ENCODE results near the gene RNASEH2A.

RNASEH2A gene

DNA sequence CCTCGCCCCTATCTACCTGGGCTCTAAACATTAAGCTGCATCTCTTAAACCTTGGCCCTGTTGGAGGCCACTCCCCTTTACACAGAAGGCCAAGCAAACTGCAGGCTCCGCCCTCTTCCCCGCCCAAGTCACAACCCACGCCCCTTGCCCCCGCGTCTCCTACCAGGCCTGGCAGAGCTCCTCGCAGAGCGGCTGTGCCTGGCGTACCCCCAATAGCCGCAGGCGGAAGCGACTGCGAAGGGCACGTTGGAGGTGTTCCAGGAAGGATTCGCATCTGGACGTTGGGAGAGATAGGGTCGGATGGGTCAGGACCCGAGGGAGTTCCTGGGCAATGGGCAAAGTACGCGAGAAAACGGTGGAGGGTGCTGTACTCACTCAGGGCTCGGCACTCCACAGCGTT, 22.1 kb downstream of the RNASEH2A start:
- no peaks in the 10 kb centered on the region for H3K9me3 ChIP-seq
- no peak overlapping the region for H3K4me3 ChIP-seq (ENCODE audit: low read depth in 1 of 2, low read length in 1 of 2)
- H3K4me1 ChIP-seq (ENCODE audit: control insufficient read depth in 1 of 2, insufficient read depth in 1 of 2, low read depth in 1 of 2, low read length in 1 of 2), result peaks cover 3 to 5% of the 10 kb centered on the region in 2 experiments
- no peaks in the 10 kb centered on the region for H3K36me3 ChIP-seq
- TF ChIP-seq, protein P1, sequence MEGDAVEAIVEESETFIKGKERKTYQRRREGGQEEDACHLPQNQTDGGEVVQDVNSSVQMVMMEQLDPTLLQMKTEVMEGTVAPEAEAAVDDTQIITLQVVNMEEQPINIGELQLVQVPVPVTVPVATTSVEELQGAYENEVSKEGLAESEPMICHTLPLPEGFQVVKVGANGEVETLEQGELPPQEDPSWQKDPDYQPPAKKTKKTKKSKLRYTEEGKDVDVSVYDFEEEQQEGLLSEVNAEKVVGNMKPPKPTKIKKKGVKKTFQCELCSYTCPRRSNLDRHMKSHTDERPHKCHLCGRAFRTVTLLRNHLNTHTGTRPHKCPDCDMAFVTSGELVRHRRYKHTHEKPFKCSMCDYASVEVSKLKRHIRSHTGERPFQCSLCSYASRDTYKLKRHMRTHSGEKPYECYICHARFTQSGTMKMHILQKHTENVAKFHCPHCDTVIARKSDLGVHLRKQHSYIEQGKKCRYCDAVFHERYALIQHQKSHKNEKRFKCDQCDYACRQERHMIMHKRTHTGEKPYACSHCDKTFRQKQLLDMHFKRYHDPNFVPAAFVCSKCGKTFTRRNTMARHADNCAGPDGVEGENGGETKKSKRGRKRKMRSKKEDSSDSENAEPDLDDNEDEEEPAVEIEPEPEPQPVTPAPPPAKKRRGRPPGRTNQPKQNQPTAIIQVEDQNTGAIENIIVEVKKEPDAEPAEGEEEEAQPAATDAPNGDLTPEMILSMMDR (IDR thresholded peaks at IDR 0.05), result no peak
- no peak overlapping the region for H3K27ac ChIP-seq
- H3K27me3 ChIP-seq, result peaks cover 96% of the 10 kb centered on the region

DNA sequence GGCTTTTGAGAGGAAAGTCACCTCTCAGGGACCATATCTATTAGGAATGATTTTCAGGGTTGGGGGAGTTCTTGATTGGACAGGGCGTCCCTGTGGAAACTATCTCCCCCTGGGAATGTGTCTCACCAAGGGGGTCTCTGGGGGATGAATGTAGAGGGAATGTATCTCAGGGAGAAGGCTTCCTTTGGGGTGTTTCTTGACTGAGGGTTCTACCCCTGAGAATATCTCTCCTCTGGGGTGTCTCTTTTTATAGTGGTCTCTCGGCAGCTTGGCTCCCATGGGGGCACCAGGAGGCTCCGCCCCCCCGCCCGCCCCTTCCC, 27.0 kb downstream of the RNASEH2A start:
- Histone ChIP-seq H3K27ac (no peak overlapping the region), H3K27me3 (peaks cover 100% of the 10 kb centered on the region), H3K36me3 (no peaks in the 10 kb centered on the region), H3K9me3 (no peaks in the 10 kb centered on the region), H3K4me1 (ENCODE audit: control insufficient read depth in 1 of 2, insufficient read depth in 1 of 2, low read depth in 1 of 2, low read length in 1 of 2) (peaks cover 0 to 4% of the 10 kb centered on the region in 2 experiments), H3K4me3 (ENCODE audit: low read depth in 1 of 2, low read length in 1 of 2) (no peak overlapping the region)
- TF ChIP-seq, protein P1 (IDR thresholded peaks at IDR 0.05), result no peak

DNA sequence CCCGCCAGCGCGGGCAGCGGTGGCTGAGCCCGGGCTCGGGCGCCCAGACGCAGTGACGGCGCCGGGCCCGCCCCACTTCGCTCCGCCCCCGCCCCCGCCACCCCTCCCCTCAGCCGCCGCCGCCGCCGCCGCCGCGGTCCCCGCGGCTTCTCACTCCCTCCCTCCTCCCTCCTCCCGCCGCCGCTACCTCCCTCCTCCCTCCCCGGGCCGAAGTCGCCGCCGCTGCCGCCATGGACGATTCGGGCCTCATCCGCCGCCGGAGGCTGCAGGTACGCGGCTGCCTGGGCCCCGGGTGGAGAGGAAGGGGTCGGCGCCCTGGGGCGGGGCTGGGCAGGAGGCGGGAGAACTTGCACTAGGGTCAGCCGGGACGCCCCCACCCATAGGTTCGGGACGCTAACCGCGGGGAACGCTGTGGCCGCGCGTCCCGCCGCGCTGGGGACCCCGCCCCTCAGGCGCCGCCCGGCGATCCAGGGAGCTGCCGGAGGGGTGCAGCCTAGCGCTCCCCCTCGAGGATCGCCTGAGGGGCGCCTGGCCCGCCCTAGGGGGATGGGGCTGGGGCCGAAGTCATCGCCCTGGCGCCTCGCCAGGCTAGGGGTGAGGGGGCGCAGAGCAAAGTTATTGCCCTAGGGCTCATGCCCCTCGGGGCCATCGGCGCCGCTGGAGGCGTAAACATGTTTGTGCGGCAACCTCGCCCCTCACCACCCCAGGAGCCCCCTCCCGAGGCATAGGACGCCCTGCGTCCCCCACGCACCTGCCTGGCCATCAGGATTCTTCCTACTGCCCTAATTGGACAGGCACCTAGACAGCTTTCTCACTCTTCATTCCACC, 27.6 kb downstream of the RNASEH2A start:
- TF ChIP-seq, protein P1 (IDR thresholded peaks at IDR 0.05), result no peak
- no peak overlapping the region for H3K27ac ChIP-seq
- peaks cover 100% of the 10 kb centered on the region for H3K27me3 ChIP-seq
- H3K36me3 ChIP-seq, result no peaks in the 10 kb centered on the region
- peak overlapping the region in 1 of 2 experiments; percentile 35 for H3K4me3 ChIP-seq (ENCODE audit: low read depth in 1 of 2, low read length in 1 of 2)
- peaks cover 0 to 10% of the 10 kb centered on the region in 2 experiments for H3K4me1 ChIP-seq (ENCODE audit: control insufficient read depth in 1 of 2, insufficient read depth in 1 of 2, low read depth in 1 of 2, low read length in 1 of 2)
- no peaks in the 10 kb centered on the region for H3K9me3 ChIP-seq

DNA sequence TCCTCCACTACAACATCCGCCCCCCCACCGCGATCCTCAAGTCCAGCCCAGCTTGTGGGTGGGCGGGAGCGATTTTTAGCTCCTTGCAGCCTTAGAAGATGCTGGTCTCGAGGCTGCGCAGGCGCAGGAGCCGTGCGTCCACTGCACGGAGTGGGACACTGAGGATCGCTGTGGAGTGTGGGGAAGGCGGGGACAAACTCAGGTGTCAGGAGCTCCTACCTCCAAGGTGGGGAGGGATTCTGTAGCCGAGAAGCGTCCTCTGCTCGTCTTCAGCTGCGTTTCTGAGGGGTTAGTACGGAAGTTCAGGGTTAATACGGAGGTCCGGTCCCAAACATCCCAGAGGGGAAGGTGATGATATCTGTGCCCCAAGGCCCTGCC, 28.2 kb downstream of the RNASEH2A start, which contains the start of gene RTBDN:
TSS of gene RTBDN (minus strand) at position 14 of the 378 bp plus-strand sequence. CDS start 4,600 bp downstream, outside the sequence.
- peaks cover 0 to 10% of the 10 kb centered on the region in 2 experiments for H3K4me1 ChIP-seq (ENCODE audit: control insufficient read depth in 1 of 2, insufficient read depth in 1 of 2, low read depth in 1 of 2, low read length in 1 of 2)
- TF ChIP-seq, protein P1 (IDR thresholded peaks at IDR 0.05), result no peak
- peaks cover 100% of the 10 kb centered on the region for H3K27me3 ChIP-seq
- H3K36me3 ChIP-seq, result no peaks in the 10 kb centered on the region
- H3K27ac ChIP-seq, result no peak within 1 kb of the TSS
- H3K9me3 ChIP-seq, result no peaks in the 10 kb centered on the region
- H3K4me3 ChIP-seq (ENCODE audit: low read depth in 1 of 2, low read length in 1 of 2), result peak within 1 kb of the TSS in 1 of 2 experiments; percentile 35

DNA sequence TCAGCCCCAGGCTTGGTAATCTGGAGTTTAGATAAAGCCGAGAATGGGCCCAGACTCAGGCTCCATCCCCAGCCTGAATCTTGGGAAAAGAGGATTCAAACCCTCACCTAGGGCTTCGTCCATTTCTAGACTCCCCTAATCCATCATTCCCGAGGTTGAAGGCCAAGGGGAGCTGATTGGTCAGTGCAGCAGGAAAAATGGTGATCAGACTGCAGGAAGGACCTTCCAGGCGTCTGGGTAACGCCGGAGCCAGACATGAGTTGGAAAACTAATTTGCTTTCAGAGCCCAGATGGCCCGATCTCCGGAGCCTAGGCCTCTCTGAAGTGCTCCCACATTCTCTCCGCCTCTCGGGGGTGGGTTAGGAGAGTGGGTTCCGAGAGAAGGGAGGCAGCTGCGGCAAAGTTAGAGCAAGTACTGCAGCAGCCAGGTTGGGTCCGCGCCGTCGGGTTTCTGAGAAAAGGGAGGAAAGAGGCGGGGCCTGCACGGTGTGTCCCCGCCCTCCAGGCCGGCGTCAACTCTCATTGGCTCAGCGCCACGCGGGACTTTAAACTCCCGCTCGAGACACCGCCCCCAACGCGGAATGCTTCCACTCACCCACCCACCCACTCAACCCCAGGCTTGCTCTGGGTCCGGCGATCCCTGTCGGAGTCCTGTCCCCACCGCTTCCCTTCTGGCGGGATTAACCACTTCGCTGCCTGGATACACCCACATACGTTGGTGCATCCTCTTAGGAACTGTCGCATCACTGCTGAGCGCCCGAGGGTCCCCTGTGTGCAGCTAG, 28.8 kb downstream of the RNASEH2A start:
- Histone ChIP-seq H3K4me1 (ENCODE audit: control insufficient read depth in 1 of 2, insufficient read depth in 1 of 2, low read depth in 1 of 2, low read length in 1 of 2) (peaks cover 0 to 10% of the 10 kb centered on the region in 2 experiments), H3K4me3 (ENCODE audit: low read depth in 1 of 2, low read length in 1 of 2) (no peak overlapping the region)

More for the DNA sequence above, 28.8 kb downstream of the RNASEH2A start:
- H3K36me3 ChIP-seq, result no peaks in the 10 kb centered on the region
- TF ChIP-seq, protein P1 (IDR thresholded peaks at IDR 0.05), result no peak
- H3K27me3 ChIP-seq, result peaks cover 100% of the 10 kb centered on the region
- H3K27ac ChIP-seq, result no peak overlapping the region
- H3K9me3 ChIP-seq, result no peaks in the 10 kb centered on the region

Measured in neutrophil (primary cell).